A673 (cell line): ENCODE measurements around the gene STPG4.

ENCODE experiments used
- CTCF ChIP-seq: fragments of 300-800, 200-600 bp; sonication (generic); conservative IDR thresholded peaks from 2 replicates; pipeline ENCODE4 v1.5.1; 2017; ENCODE audit warnings: low read depth, mild to moderate bottlenecking, antibody characterized with exemption, low read length, moderate library complexity, mixed read lengths
- EZH2 ChIP-seq: fragments of 200-600 bp; sonication (generic); IDR thresholded peaks from 2 replicates; pipeline ENCODE4 v1.6.1; 2017; ENCODE audit warnings: borderline replicate concordance, low read depth, mild to moderate bottlenecking, mixed read lengths, antibody characterized with exemption, low read length; ENCODE audit not compliant: poor library complexity, severe bottlenecking

- TF ChIP-seq CTCF (no peak), EZH2 (no peak)
Measured at GRCh38 chr2:47078541-47079482, 76.3 kb downstream of the STPG4 start.
